K562 (cell line): ENCODE data around the gene WASHC2C.
"Not testable (repeated sequence)": the region's sequence is repeated elsewhere in the genome, so short reads cannot be mapped to it uniquely, and the experiment has no call there.

Experiments used
- CCNT2 ChIP-seq: IDR thresholded peaks from 2 replicates; pipeline ENCODE4 v1.6.1; 2011; ENCODE audit warnings: borderline replicate concordance, low read depth, mild to moderate bottlenecking, moderate library complexity, mixed read lengths, low read length; ENCODE audit not compliant: insufficient read length; ENCODE audit errors: extremely low read depth
- CEBPB ChIP-seq: fragments of 450-650 bp; IDR thresholded peaks from 2 replicates; pipeline ENCODE4 v1.6.1; 2016; ENCODE audit warnings: missing genetic modification characterization, missing compliant biosample characterization
- CTCF ChIP-seq, 3 experiments: IDR thresholded peaks in 2 of 3; conservative IDR thresholded peaks in 1 of 3; 2 replicates each; pipeline ENCODE4 v1.5.1; 2011 to 2012; ENCODE audit warnings: low read length in 3 of 3, mild to moderate bottlenecking in 3 of 3, control low read depth in 2 of 3, improper control_type of control experiment in 1 of 3, inconsistent platforms in 1 of 3, low read depth in 1 of 3, mixed read lengths in 1 of 3, moderate library complexity in 1 of 3; ENCODE audit not compliant: insufficient read depth in 2 of 3
- GABPA ChIP-seq: fragments of 200-800 bp; sonication (Bioruptor generic); conservative IDR thresholded peaks from 2 replicates; pipeline ENCODE4 v1.6.1; 2016; ENCODE audit warnings: low read depth, missing genetic modification characterization, missing compliant biosample characterization
- RB1 ChIP-seq: fragments of 450-650 bp; IDR thresholded peaks from 2 replicates; pipeline ENCODE4 v1.6.1; 2017; ENCODE audit warnings: low read depth, mild to moderate bottlenecking
- SLC30A9 ChIP-seq: fragments of 250-450 bp; sonication (Bioruptor Pico); IDR thresholded peaks from 2 replicates; pipeline ENCODE4 v1.8.0; 2022; ENCODE audit warnings: mild to moderate bottlenecking, moderate library complexity
- ZNF12 ChIP-seq: sonication (generic); formaldehyde crosslinking; IDR thresholded peaks from 2 replicates; pipeline ENCODE4 v1.4.0; 2020; ENCODE audit warnings: mild to moderate bottlenecking, missing genetic modification reagents
- TF ChIP-seq, protein P1 (sequence below): fragments of 150-350 bp; IDR thresholded peaks from 2 replicates; pipeline ENCODE4 v1.6.1; 2014; ENCODE audit warnings: low read depth, mild to moderate bottlenecking, low read length, borderline replicate concordance
- TF ChIP-seq, protein P2 (sequence below), 2 experiments: fragments of 450-650 bp; formaldehyde crosslinking in 1 of 2; IDR thresholded peaks; 2 replicates each; pipeline versions ENCODE4 v1.4.0 to v1.6.1; 2014 to 2020; ENCODE audit warnings: mild to moderate bottlenecking in 2 of 2, borderline replicate concordance in 1 of 2, low read depth in 1 of 2
- TF ChIP-seq, protein P3 (sequence below): sonication (generic); formaldehyde crosslinking; IDR thresholded peaks from 2 replicates; pipeline ENCODE4 v1.8.1; 2023; ENCODE audit warnings: mild to moderate bottlenecking, missing genetic modification reagents

DNA sequence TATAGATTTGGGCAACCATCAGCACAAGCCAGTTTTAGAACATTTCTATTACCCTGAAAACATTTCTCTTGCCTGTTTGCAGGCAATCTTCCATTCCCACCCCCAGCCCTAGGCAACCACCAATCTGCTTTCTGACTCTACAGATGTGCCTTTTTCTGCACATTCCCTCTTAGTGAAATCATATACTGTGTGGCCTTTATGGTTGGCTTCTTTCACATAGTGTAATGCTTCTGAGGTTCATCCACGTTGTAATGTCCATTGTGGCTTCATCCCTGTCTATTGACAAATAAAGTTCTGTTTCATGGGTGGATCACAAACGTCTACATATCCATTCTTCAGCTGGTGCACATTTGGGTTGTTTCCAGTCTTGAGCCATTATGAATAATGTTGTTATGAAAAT lies 77.9 kb downstream of the WASHC2C start:
- TF ChIP-seq CEBPB (tag); ZNF12; SLC30A9 (CRISPR knock-in tag); CTCF (IDR thresholded peaks at IDR 0.05 in 2 of 3, conservative IDR thresholded peaks at IDR 0.05 in 1 of 3; ENCODE audit: insufficient read depth in 2 of 3, low read depth in 1 of 3, low read length in 3 of 3); RB1; CCNT2; GABPA (tag): not testable (repeated sequence)
- TF ChIP-seq, protein P1, sequence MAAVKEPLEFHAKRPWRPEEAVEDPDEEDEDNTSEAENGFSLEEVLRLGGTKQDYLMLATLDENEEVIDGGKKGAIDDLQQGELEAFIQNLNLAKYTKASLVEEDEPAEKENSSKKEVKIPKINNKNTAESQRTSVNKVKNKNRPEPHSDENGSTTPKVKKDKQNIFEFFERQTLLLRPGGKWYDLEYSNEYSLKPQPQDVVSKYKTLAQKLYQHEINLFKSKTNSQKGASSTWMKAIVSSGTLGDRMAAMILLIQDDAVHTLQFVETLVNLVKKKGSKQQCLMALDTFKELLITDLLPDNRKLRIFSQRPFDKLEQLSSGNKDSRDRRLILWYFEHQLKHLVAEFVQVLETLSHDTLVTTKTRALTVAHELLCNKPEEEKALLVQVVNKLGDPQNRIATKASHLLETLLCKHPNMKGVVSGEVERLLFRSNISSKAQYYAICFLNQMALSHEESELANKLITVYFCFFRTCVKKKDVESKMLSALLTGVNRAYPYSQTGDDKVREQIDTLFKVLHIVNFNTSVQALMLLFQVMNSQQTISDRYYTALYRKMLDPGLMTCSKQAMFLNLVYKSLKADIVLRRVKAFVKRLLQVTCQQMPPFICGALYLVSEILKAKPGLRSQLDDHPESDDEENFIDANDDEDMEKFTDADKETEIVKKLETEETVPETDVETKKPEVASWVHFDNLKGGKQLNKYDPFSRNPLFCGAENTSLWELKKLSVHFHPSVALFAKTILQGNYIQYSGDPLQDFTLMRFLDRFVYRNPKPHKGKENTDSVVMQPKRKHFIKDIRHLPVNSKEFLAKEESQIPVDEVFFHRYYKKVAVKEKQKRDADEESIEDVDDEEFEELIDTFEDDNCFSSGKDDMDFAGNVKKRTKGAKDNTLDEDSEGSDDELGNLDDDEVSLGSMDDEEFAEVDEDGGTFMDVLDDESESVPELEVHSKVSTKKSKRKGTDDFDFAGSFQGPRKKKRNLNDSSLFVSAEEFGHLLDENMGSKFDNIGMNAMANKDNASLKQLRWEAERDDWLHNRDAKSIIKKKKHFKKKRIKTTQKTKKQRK, result not testable (repeated sequence)
- TF ChIP-seq, protein P2, sequence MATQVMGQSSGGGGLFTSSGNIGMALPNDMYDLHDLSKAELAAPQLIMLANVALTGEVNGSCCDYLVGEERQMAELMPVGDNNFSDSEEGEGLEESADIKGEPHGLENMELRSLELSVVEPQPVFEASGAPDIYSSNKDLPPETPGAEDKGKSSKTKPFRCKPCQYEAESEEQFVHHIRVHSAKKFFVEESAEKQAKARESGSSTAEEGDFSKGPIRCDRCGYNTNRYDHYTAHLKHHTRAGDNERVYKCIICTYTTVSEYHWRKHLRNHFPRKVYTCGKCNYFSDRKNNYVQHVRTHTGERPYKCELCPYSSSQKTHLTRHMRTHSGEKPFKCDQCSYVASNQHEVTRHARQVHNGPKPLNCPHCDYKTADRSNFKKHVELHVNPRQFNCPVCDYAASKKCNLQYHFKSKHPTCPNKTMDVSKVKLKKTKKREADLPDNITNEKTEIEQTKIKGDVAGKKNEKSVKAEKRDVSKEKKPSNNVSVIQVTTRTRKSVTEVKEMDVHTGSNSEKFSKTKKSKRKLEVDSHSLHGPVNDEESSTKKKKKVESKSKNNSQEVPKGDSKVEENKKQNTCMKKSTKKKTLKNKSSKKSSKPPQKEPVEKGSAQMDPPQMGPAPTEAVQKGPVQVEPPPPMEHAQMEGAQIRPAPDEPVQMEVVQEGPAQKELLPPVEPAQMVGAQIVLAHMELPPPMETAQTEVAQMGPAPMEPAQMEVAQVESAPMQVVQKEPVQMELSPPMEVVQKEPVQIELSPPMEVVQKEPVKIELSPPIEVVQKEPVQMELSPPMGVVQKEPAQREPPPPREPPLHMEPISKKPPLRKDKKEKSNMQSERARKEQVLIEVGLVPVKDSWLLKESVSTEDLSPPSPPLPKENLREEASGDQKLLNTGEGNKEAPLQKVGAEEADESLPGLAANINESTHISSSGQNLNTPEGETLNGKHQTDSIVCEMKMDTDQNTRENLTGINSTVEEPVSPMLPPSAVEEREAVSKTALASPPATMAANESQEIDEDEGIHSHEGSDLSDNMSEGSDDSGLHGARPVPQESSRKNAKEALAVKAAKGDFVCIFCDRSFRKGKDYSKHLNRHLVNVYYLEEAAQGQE (IDR thresholded peaks at IDR 0.05; ENCODE audit: borderline replicate concordance), result not testable (repeated sequence)
- TF ChIP-seq, protein P2 (CRISPR knock-in tag; IDR thresholded peaks at IDR 0.05; ENCODE audit: low read depth), result not testable (repeated sequence)
- TF ChIP-seq, protein P3, sequence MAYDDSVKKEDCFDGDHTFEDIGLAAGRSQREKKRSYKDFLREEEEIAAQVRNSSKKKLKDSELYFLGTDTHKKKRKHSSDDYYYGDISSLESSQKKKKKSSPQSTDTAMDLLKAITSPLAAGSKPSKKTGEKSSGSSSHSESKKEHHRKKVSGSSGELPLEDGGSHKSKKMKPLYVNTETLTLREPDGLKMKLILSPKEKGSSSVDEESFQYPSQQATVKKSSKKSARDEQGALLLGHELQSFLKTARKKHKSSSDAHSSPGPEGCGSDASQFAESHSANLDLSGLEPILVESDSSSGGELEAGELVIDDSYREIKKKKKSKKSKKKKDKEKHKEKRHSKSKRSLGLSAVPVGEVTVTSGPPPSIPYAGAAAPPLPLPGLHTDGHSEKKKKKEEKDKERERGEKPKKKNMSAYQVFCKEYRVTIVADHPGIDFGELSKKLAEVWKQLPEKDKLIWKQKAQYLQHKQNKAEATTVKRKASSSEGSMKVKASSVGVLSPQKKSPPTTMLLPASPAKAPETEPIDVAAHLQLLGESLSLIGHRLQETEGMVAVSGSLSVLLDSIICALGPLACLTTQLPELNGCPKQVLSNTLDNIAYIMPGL, result not testable (repeated sequence)
